OCI-LY1 (cell line): ENCODE results near the gene MINDY4.

ENCODE experiments used
- H2AFZ ChIP-seq: fragments of 200-600 bp; sonication (generic), shearing (Covaris generic); 2 replicates; pipeline ENCODE4 v1.6.0; 2014; ENCODE audit warnings: antibody characterized with exemption, mild to moderate bottlenecking, low read length
- H3F3A ChIP-seq: fragments of 200-600 bp; sonication (generic), shearing (Covaris generic); 2 replicates; pipeline ENCODE4 v1.6.0; 2014; ENCODE audit warnings: mild to moderate bottlenecking, antibody characterized with exemption, low read length, moderate library complexity; ENCODE audit not compliant: insufficient read depth
- H3K27ac ChIP-seq: fragments of 200-600 bp; sonication (generic); 2 replicates; pipeline ENCODE4 v1.5.1; 2014; ENCODE audit warnings: low read length, mixed run types, mild to moderate bottlenecking, low read depth; ENCODE audit not compliant: poor library complexity, severe bottlenecking
- H3K27me3 ChIP-seq: fragments of 200-600 bp; sonication (generic); 2 replicates; pipeline ENCODE4 v1.6.0; 2014; ENCODE audit warnings: antibody characterized with exemption, mild to moderate bottlenecking, low read length, moderate library complexity; ENCODE audit not compliant: insufficient read depth
- H3K36me3 ChIP-seq: fragments of 200-600 bp; sonication (generic); 2 replicates; pipeline ENCODE4 v1.6.1; 2014; ENCODE audit warnings: mild to moderate bottlenecking, antibody characterized with exemption, low read length, moderate library complexity, mixed read lengths; ENCODE audit not compliant: insufficient read depth
- H3K4me1 ChIP-seq: fragments of 200-600 bp; sonication (generic); 2 replicates; pipeline ENCODE4 v1.5.1; 2014; ENCODE audit warnings: mild to moderate bottlenecking, low read length, moderate library complexity; ENCODE audit not compliant: insufficient read depth, severe bottlenecking
- H3K4me2 ChIP-seq: fragments of 200-600 bp; sonication (generic), shearing (Covaris generic); 2 replicates; pipeline ENCODE4 v1.6.1; 2014; ENCODE audit warnings: low read length
- H3K4me3 ChIP-seq: fragments of 200-600 bp; sonication (generic); 2 replicates; pipeline ENCODE4 v1.5.1; 2014; ENCODE audit warnings: low read length, low read depth, mild to moderate bottlenecking, mixed read lengths; ENCODE audit not compliant: poor library complexity, severe bottlenecking
- H3K79me2 ChIP-seq: fragments of 200-600 bp; shearing (Covaris generic); 2 replicates; pipeline ENCODE4 v1.6.1; 2016; ENCODE audit warnings: mixed run types, low read length, mixed read lengths; ENCODE audit not compliant: insufficient read depth
- H3K9ac ChIP-seq: fragments of 200-600 bp; sonication (generic), shearing (Covaris generic); 2 replicates; pipeline ENCODE4 v1.6.1; 2014; ENCODE audit warnings: mild to moderate bottlenecking, low read length, mixed read lengths
- H3K9me2 ChIP-seq: fragments of 200-600 bp; sonication (generic), shearing (Covaris generic); 2 replicates; pipeline ENCODE4 v1.6.1; 2014; ENCODE audit warnings: low read depth, mild to moderate bottlenecking, low read length, mixed read lengths
- H3K9me3 ChIP-seq: fragments of 200-600 bp; shearing (Covaris generic); 2 replicates; pipeline ENCODE4 v1.6.1; 2014; ENCODE audit warnings: low read length, mixed read lengths
- H4K20me1 ChIP-seq: fragments of 200-600 bp; sonication (generic), shearing (Covaris generic); 2 replicates; pipeline ENCODE4 v1.6.0; 2016; ENCODE audit warnings: mild to moderate bottlenecking, low read length; ENCODE audit not compliant: insufficient read depth
- EZH2 ChIP-seq: fragments of 200-600 bp; sonication (generic), shearing (Covaris generic); IDR thresholded peaks from 2 replicates; pipeline ENCODE4 v1.8.0; 2017; ENCODE audit warnings: borderline replicate concordance, mixed run types, mild to moderate bottlenecking, antibody characterized with exemption, low read length, moderate library complexity, mixed read lengths
- TF ChIP-seq, protein P1 (sequence below): fragments of 200-600 bp; sonication (generic), shearing (Covaris generic); IDR thresholded peaks from 2 replicates; pipeline ENCODE4 v1.5.1; 2017; ENCODE audit warnings: mild to moderate bottlenecking, antibody characterized with exemption, low read length, moderate library complexity, mixed read lengths

MINDY4 gene

DNA sequence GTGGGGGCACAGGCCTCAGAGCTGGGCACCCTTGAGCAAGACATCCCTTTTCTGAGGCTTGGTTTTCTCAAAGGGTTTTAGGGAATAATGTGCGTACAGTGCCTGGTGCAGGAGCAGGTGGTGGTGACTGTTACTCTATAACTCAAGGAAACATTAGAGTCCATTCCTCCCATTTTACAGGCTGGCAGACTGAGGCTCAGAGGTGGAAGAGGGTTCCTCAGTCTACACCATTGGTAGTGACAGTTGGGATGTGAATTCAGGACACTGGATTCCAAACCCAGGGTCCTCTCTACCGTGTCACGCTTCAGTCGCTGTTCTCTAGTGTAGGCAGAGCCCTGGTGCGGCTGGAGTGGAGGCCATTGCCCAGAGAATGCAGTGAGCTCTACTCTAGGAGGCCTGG is 100.4 kb downstream of the MINDY4 start:
- Histone ChIP-seq H2AFZ (no peak overlapping the region), H3F3A (no peaks in the 10 kb centered on the region), H4K20me1 (no peaks in the 10 kb centered on the region), H3K27me3 (peaks cover 12% of the 10 kb centered on the region; the same call in 1 of the 2 replicates), H3K4me2 (no peak overlapping the region), H3K4me1 (no peaks in the 10 kb centered on the region), H3K9me2 (no peaks in the 10 kb centered on the region), H3K79me2 (no peaks in the 10 kb centered on the region), H3K9me3 (no peaks in the 10 kb centered on the region), H3K4me3 (no peak overlapping the region), H3K27ac (no peak overlapping the region), H3K36me3 (no peaks in the 10 kb centered on the region), H3K9ac (no peak overlapping the region)
- TF ChIP-seq EZH2, result no peak
- TF ChIP-seq, protein P1, sequence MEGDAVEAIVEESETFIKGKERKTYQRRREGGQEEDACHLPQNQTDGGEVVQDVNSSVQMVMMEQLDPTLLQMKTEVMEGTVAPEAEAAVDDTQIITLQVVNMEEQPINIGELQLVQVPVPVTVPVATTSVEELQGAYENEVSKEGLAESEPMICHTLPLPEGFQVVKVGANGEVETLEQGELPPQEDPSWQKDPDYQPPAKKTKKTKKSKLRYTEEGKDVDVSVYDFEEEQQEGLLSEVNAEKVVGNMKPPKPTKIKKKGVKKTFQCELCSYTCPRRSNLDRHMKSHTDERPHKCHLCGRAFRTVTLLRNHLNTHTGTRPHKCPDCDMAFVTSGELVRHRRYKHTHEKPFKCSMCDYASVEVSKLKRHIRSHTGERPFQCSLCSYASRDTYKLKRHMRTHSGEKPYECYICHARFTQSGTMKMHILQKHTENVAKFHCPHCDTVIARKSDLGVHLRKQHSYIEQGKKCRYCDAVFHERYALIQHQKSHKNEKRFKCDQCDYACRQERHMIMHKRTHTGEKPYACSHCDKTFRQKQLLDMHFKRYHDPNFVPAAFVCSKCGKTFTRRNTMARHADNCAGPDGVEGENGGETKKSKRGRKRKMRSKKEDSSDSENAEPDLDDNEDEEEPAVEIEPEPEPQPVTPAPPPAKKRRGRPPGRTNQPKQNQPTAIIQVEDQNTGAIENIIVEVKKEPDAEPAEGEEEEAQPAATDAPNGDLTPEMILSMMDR, result no peak

DNA sequence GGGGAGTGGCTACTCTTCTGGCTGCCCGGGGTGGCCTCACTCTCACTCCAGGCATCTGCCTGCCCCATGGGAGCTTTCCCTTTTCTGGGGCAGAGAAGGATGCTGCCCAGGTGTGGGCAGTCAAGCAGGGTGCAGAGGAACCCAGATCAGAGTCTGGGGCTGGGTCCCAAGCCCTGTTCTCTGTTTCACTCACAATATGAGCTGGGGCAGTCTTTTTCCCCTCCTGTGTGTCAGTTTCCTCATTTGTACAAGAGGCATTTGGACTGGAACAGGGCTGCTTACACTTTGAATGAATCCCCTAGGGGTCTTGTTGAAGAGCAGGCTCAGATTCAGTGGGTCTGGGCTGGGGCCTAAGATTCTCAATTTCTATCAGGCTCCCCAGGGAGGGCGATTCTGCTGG is 102.0 kb downstream of the MINDY4 start:
- Histone ChIP-seq H3K9me3 (no peaks in the 10 kb centered on the region), H2AFZ (no peak overlapping the region), H3K4me3 (no peak overlapping the region), H3K4me2 (no peak overlapping the region), H3K36me3 (no peaks in the 10 kb centered on the region), H3K9me2 (no peaks in the 10 kb centered on the region), H3K79me2 (no peaks in the 10 kb centered on the region), H3K9ac (no peak overlapping the region), H3K27ac (no peak overlapping the region), H4K20me1 (no peaks in the 10 kb centered on the region), H3F3A (no peaks in the 10 kb centered on the region), H3K27me3 (peaks cover 9% of the 10 kb centered on the region; the same call in 1 of the 2 replicates), H3K4me1 (no peaks in the 10 kb centered on the region)
- no peak for TF ChIP-seq EZH2
- TF ChIP-seq, protein P1, result no peak

DNA sequence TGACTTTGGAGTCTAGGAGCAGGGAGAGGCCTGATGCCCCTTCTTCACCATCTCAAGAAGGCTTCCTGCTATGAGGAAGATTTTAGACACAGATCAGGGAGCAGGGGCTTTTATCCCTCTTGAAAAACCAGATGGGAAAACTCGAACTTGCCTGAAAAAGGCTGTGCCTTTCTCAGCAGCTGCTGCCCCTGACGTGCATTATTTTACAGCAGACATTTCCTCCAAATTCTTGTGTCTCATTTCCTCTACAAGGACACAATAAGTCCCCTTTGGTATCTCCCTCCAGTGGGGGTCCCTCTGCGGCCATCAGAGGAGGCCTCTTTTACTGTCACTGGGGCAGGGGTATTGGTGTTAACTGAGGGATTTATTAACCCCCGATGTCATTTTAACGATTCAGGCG is 102.4 kb downstream of the MINDY4 start:
- Histone ChIP-seq H3K27me3 (peaks cover 9% of the 10 kb centered on the region; the same call in 1 of the 2 replicates), H3F3A (no peaks in the 10 kb centered on the region), H3K79me2 (no peaks in the 10 kb centered on the region), H3K4me3 (no peak overlapping the region), H4K20me1 (no peaks in the 10 kb centered on the region), H3K9me3 (no peaks in the 10 kb centered on the region), H2AFZ (no peak overlapping the region), H3K36me3 (no peaks in the 10 kb centered on the region), H3K9ac (no peak overlapping the region), H3K4me1 (no peaks in the 10 kb centered on the region), H3K27ac (no peak overlapping the region), H3K9me2 (no peaks in the 10 kb centered on the region), H3K4me2 (no peak overlapping the region)
- TF ChIP-seq, protein P1, result no peak
- no peak for TF ChIP-seq EZH2
